ENCODE measurements around the gene KRTAP1-4.

DNA sequence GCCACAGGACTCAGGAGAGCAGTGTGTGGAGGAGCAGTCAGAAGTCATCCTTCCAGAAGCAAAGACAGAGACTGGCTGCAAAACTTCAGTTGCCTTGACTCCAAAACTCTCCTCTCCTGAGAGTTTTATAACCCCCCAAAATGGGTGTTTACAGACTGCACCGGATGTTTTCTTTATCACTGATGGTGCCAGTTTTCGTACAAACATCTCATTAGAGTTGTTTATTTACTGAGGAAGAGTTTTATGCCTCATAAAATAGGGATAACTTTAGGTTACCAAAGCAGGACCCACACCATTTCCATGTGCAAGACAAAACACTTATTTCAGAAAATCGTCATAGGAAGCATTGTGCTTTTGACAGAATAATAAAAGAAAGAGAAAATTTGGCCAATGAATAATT lies 45.8 kb downstream of the KRTAP1-4 start, which contains the start of gene KRT40:
- TF ChIP-seq, protein P1, sequence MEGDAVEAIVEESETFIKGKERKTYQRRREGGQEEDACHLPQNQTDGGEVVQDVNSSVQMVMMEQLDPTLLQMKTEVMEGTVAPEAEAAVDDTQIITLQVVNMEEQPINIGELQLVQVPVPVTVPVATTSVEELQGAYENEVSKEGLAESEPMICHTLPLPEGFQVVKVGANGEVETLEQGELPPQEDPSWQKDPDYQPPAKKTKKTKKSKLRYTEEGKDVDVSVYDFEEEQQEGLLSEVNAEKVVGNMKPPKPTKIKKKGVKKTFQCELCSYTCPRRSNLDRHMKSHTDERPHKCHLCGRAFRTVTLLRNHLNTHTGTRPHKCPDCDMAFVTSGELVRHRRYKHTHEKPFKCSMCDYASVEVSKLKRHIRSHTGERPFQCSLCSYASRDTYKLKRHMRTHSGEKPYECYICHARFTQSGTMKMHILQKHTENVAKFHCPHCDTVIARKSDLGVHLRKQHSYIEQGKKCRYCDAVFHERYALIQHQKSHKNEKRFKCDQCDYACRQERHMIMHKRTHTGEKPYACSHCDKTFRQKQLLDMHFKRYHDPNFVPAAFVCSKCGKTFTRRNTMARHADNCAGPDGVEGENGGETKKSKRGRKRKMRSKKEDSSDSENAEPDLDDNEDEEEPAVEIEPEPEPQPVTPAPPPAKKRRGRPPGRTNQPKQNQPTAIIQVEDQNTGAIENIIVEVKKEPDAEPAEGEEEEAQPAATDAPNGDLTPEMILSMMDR (IDR thresholded peaks at IDR 0.05; ENCODE audit: low read depth, low read length) = no peak
- TF ChIP-seq EZH2phosphoT487 (IDR thresholded peaks at IDR 0.05; ENCODE audit: low read depth) = no peak
